Progenitor cell of endocrine pancreas (in vitro differentiated cells): Measurements from ENCODE around the gene WDFY2. TPM values are rescaled to one million over a fixed set of nuclear protein-coding genes. Genes with fewer than 3 reads are reported as not detected.
A peak's percentile ranks its signal among the peaks of the same experiment; 100 is the strongest.

ENCODE experiments used
- DNase-seq: peaks from one replicate; pipeline ENCODE4 v3.0.0; 2021; ENCODE audit warnings: low spot score; ENCODE audit not compliant: unreplicated experiment
- H3K27ac Mint-ChIP-seq: 2 replicates; pipeline ENCODE4 v1.8.0; 2021; ENCODE audit warnings: mild to moderate bottlenecking, moderate library complexity, mixed read lengths
- H3K27me3 Mint-ChIP-seq: 2 replicates; pipeline ENCODE4 v1.8.0; 2021; ENCODE audit warnings: mixed read lengths
- H3K36me3 Mint-ChIP-seq: 2 replicates; pipeline ENCODE4 v1.8.0; 2022; ENCODE audit warnings: mixed read lengths; ENCODE audit not compliant: insufficient read depth
- H3K4me1 Mint-ChIP-seq: 2 replicates; pipeline ENCODE4 v1.8.0; 2021; ENCODE audit warnings: low read depth, mixed read lengths
- H3K4me3 Mint-ChIP-seq: 2 replicates; pipeline ENCODE4 v1.8.0; 2021; ENCODE audit warnings: low read depth, mild to moderate bottlenecking, moderate library complexity, mixed read lengths
- H3K9me3 Mint-ChIP-seq: 2 replicates; pipeline ENCODE4 v1.8.0; 2021; ENCODE audit warnings: low read depth, mixed read lengths
- total RNA-seq: library from RNA; stranded (reverse); gene quantifications from 2 replicates; pipeline ENCODE4 v1.2.1, GENCODE V29; 2021
- TF ChIP-seq, protein P1 (sequence below): fragments of 200-600 bp; sonication (generic); IDR thresholded peaks from one replicate; pipeline ENCODE4 v1.5.0; 2021; ENCODE audit warnings: antibody characterized with exemption, mild to moderate bottlenecking; ENCODE audit not compliant: unreplicated experiment

The WDFY2 gene
- total RNA-seq, 1 donor from 2014 or later, result 17.2 TPM

DNA sequence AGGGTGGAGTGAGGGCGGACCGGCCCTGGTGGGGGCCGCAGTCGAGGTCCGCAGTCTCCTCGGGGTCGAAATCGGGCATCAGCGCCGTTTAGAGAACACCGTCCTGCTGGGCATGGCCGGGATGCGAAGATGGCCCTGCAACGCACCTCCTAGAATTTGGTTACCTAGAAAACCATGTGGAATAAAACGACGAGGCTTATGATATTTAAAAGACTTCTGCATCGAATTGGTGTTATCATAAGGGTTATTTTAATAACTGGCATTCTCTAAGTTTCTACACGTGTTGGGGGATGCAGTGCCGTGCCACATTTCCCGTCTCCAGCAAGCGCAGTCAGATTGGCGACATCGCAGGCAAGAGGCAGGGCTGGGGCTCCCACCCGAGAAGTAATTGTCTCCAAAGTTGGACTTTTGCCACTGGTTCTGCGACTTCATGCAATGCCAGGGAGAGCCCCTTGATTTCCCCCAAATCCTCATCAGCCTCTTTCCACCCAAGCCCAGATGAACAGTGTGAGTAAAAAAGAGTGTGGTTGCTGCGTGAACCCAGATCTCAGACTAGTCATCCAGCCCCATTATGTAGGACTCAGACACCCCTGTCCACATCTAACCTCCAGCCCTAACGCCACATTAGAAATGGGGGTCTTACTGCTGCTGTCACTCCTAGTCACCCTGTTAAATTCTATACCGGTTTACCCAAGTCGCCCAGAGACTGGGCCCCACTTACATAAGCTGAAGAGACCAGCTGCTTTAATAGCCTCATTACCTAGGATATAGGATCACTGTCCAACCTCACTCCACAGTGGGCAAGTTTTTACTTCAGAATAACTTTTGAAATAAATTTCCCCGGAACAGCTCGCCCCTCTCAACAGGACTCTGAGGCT lies 220.3 kb downstream of the WDFY2 start:
- TF ChIP-seq, protein P1, sequence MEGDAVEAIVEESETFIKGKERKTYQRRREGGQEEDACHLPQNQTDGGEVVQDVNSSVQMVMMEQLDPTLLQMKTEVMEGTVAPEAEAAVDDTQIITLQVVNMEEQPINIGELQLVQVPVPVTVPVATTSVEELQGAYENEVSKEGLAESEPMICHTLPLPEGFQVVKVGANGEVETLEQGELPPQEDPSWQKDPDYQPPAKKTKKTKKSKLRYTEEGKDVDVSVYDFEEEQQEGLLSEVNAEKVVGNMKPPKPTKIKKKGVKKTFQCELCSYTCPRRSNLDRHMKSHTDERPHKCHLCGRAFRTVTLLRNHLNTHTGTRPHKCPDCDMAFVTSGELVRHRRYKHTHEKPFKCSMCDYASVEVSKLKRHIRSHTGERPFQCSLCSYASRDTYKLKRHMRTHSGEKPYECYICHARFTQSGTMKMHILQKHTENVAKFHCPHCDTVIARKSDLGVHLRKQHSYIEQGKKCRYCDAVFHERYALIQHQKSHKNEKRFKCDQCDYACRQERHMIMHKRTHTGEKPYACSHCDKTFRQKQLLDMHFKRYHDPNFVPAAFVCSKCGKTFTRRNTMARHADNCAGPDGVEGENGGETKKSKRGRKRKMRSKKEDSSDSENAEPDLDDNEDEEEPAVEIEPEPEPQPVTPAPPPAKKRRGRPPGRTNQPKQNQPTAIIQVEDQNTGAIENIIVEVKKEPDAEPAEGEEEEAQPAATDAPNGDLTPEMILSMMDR, result no peak
- Mint-ChIP-seq H3K36me3 (peaks cover 3% of the 10 kb centered on the region), H3K4me3 (peak overlapping the region; percentile 77), H3K4me1 (peaks cover 12% of the 10 kb centered on the region), H3K27ac (peak overlapping the region; percentile 90), H3K9me3 (no peaks in the 10 kb centered on the region), H3K27me3 (no peaks in the 10 kb centered on the region)
- DNase-seq, result no peak

DNA sequence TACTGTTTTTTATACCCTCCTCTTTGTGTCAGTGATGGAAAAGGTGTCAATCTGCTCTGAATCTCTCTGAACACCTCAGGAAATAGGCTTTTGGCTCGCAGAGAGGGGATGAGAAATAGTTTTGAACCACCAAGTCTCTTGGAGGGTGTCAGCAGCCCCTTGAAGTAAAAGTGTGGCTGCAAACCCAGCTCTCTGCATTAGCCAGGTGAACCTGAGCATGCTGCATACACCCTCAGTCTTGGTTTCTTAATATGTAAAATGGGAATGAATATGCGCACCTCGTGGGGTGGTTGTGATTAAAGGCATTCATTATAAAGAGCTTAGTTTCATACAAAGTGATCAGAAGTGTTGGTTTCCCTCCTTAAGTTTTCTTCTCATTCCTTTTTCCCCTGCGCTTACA lies 221.1 kb downstream of the WDFY2 start:
- DNase-seq, result no peak
- TF ChIP-seq, protein P1, result no peak
- Mint-ChIP-seq H3K36me3 (peaks cover 3% of the 10 kb centered on the region), H3K4me3 (peak overlapping the region; percentile 77), H3K27ac (no peak overlapping the region), H3K4me1 (peaks cover 12% of the 10 kb centered on the region), H3K27me3 (no peaks in the 10 kb centered on the region), H3K9me3 (no peaks in the 10 kb centered on the region)

DNA sequence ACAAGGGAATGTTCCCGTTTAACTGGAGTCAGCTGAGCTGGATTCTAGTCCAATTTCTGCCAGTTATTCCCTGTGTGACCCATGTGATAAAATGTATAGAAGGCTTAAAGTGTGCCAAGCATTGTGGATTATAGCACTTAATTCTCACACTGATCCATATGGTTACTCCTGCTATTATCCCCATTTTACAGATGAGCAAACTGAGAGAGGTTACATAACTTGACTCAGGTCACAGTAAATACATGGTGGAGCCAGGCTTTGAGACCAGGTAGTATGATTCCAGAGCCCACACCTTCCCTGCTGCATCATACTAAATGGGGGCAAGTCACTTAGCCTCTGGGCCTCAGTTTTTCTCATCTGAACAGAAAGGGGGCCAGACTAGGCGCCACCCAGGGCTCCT lies 221.7 kb downstream of the WDFY2 start:
- TF ChIP-seq, protein P1, result no peak
- Mint-ChIP-seq H3K4me3 (no peak overlapping the region), H3K4me1 (peaks cover 12% of the 10 kb centered on the region), H3K27me3 (no peaks in the 10 kb centered on the region), H3K36me3 (peaks cover 3% of the 10 kb centered on the region), H3K9me3 (no peaks in the 10 kb centered on the region), H3K27ac (no peak overlapping the region)
- DNase-seq, result no peak

DNA sequence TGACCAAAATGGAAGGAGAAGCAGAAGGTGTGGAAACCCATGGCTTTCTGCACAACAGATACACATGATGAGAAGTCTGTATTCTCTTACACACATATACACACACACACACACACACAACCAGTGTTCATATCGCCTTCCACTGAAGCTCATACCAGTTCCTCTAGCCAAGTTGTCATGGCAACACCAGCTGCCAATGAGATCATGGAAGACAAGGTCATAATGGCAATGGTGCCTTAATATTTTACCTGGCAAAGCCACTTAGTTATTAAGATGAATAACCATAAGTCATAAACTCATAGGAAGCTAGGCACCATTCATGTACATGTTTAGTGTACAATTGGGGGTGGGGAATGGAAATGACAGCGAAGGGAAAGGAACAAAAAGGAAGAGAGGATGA lies 222.3 kb downstream of the WDFY2 start:
- Mint-ChIP-seq H3K4me1 (peaks cover 12% of the 10 kb centered on the region), H3K36me3 (peaks cover 3% of the 10 kb centered on the region), H3K4me3 (no peak overlapping the region), H3K27ac (no peak overlapping the region), H3K27me3 (no peaks in the 10 kb centered on the region), H3K9me3 (no peaks in the 10 kb centered on the region)
- TF ChIP-seq, protein P1, result no peak
- no peak for DNase-seq

DNA sequence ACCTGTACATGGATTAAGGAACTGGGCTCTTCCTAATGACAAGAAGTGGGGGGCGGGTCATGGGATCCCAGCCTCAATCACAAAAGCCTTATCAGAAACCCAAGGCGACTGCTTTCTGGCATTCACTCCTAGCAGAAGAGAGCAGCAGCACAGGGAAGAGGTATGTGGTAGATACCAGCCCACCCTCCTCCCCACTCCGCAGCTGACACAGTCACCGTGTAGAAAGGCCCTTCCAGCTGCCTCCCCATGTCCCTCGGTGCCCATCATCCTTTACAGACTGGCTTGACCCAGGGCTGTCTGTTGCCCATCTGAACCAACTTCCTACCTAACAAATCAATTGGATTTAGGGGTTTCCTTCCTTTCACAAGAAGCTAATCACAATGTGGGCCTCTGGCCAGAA lies 222.8 kb downstream of the WDFY2 start:
- Mint-ChIP-seq H3K27me3 (no peaks in the 10 kb centered on the region), H3K27ac (no peak overlapping the region), H3K4me1 (peaks cover 12% of the 10 kb centered on the region), H3K36me3 (peaks cover 3% of the 10 kb centered on the region), H3K9me3 (no peaks in the 10 kb centered on the region), H3K4me3 (no peak overlapping the region)
- DNase-seq, result no peak
- TF ChIP-seq, protein P1, result no peak
